NCI-H2107 (cell line): Measurements from ENCODE around the gene DPP10.
"Not testable (repeated sequence)": the region's sequence is repeated elsewhere in the genome, so short reads cannot be mapped to it uniquely, and the experiment has no call there.

Experiments used
- DNase-seq: peaks from one replicate; lab custom pipeline; 2025; lab: John Stamatoyannopoulos, UW

Gene DPP10

DNA sequence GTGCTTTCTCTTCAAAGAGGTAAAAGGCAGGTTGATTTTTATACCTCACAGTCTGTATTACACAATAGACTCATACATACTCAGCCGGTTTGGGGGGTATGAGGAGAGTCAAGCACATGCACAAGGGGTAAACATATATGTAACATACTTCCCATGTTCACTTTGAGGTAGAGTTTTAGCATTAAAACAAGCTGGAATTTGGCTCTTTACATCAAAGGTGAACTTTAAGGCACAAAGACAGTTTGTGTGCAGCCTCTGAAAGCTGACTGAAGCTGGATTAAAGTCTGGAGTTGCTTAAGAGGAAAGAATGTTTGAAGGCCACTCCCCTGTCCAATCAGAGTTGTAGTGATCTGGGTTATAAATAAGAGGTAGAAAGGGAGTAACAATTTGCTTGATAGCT, 282.0 kb downstream of the DPP10 start:
- DNase-seq, result no peak

DNA sequence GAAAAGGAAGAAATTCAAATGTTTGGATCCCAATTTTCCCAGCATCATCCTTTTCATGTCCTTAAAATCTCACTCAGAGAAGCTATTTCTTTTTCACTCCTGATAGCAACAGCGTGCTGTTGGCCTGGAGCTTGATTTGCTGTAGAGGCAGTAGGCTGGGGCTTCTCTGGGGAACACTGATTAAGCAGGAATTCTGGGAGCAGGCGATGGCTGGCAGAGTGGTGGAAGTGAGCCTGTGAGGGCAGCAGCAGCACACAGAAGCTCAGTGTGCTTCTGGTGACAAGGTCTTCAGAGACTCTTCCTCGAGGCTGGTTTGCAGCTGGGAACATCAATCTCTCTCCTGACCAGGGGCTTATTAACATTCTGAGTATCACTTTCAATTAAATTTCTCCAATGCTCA, 284.6 kb downstream of the DPP10 start:
- DNase-seq, result no peak

GRCh38 chr2:114728372-114728771, 285.9 kb downstream of the DPP10 start:
- no peak for DNase-seq

GRCh38 chr2:114729026-114729425, 286.6 kb downstream of the DPP10 start:
- no peak for DNase-seq

DNA sequence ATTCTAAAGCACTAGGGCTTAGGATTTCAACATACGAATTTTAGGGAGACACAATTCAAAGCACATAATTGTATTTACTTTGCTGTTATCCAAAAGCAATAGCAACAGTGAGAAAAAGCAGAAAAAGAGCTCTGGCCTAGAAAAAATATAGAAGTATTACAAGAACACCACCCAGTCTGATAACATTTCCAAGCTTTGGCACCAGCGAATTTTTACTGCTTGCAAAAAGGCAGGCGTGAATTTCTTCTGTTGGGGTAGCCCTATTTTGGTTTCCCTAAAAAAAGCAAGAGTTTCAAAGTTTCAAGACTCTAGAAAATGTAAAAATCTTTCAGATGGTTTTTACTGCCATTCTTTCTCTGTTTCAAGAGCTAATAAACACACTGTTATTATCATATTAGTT, 292.7 kb downstream of the DPP10 start:
- DNase-seq, result no peak

GRCh38 chr2:114742245-114742644, 299.8 kb downstream of the DPP10 start:
- DNase-seq, result no peak

- DNase-seq, result no peak
These were observed 303.3 kb downstream of the DPP10 start for GRCh38 chr2:114745700-114746099.

DNA sequence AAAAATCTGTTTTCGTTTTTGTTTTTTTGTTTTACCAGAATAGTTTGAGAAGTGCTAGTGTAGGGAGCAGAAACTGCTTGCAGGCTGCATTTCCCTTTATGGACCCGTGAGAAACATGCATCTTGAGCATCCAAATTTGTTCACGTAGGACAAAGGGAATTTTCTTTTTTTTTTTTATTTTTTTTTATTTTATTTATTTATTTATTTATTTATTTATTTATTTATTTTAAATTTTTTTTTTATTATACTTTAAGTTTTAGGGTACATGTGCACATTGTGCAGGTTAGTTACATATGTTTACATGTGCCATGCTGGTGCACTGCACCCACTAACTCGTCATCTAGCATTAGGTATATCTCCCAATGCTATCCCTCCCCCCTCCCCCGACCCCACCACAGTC, 305.7 kb downstream of the DPP10 start:
- DNase-seq, result not testable (repeated sequence)

GRCh38 chr2:114752425-114752824, 310.0 kb downstream of the DPP10 start:
- DNase-seq, result no peak

GRCh38 chr2:114753145-114753544, 310.7 kb downstream of the DPP10 start:
- no peak for DNase-seq

DNA sequence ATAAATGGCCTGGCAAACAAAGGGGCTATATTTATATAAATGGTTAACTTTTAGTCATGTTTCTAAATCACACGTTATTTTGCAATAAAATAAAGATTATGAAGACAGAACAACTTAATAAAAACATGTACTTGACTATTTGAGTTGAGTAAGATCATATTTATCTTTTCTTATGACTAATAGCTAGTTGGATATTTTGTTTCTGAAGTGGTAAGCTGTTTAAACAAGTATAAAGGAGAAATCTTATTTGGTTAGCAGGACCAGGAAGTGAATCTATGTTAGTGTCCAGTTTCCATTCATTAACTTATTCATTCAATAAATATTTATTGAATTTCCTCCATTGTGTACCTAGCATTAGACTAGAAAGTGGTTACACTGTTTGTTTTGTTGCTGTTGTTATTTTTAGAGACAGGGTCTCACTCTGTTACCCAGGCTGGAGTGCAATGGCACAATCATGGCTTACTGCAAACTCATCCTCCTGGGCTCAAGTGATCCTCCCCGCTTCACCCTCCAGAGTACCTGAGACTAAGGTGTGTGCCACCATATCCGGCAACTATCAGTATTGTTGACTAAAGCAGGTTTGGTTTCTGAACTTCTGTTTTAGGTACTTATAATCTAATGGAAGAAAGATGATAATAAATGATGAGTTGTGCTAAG, 312.6 kb downstream of the DPP10 start:
- DNase-seq, result no peak

DNA sequence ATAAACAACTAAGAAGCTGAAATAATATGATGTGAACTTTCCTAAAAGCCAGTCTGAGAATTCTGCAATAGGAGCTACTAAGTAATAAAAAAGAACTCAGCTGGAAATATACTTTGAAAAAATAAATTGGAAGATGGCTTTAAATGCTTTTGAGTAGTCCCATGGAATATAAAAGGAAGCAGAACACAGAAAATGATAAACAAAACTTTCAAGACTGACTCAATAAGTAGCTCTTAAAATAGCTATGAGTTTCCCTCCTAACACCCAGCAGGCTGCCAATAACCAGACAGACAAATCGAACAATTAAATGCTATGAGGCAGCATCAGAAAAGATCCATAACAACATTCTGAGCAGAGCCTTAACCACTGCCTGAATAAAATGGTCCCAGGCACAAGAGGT, 319.9 kb downstream of the DPP10 start:
- DNase-seq, result no peak

- no peak for DNase-seq
These were observed 320.5 kb downstream of the DPP10 start for GRCh38 chr2:114762986-114763385.

DNA sequence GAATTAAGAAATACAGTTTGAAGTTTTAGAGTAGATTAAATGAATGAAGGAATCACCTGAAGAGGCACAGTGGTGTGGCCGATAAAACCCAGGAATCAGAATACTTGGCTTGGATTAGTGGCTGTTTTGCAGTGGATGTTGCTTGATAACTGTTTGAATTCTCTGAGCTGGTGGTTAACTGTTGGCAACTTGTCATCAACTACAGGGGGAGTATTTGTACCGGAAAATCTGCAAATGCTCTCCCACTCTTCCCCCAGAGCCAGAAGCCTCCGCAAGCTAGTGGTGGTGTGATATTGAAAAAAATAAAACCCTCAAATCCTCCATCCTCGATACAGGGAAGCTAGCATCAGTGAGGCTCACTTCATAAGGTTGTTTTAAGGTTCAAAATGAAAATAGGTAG, 326.7 kb downstream of the DPP10 start:
- no peak for DNase-seq

GRCh38 chr2:114769991-114770390, 327.6 kb downstream of the DPP10 start:
- DNase-seq, result no peak

DNA sequence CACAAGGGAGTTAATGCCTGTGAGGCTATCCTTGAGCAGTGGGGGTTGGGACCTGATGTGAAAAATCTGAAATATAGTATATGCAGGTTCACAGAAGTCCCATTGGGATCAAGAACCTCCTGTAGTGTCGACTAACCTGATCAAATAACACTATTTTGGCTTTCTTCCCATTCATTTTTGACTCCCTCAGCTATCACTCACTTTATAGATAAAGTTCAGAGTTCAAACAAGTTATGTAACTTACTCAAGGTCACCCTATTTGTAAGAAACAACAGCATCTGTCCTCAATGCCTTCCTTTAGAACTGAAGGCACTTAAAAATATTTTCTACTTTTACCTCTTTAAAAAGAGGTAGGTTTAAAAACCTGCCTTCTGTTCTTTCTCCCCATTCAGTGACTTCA, 341.6 kb downstream of the DPP10 start:
- no peak for DNase-seq

DNA sequence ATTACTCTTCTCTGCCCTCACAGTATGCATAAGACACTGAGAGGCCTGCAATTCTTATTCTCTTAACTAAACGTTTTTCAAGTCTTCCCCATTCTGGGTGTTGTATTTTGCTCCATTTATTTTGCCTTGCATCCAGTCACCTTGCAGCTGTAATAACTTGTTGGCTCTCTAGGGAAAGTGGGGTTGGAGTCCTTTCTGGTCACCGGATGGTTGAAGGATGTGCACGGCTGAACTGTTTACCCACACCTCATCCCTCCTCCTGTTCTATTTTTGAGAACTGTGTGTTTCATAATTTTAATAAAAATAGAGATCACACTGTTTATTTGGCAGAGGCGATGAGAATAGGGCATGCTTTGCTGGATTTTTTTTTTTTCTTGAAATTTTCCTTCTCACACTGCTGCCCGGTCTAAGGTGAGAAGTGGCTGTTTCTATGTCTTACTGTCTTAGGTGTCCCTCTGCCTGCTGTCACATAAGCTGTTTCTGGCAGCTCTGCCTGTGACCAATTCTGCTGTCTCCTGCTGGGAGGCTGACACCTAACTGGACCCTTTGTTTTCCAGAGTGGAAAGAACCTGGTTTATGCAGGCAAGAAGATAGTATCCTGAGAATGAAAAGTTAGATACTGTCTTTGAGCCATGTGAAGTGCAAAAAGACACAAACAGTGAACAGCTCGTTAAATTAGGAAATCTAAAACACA, 342.6 kb downstream of the DPP10 start:
- no peak for DNase-seq

DNA sequence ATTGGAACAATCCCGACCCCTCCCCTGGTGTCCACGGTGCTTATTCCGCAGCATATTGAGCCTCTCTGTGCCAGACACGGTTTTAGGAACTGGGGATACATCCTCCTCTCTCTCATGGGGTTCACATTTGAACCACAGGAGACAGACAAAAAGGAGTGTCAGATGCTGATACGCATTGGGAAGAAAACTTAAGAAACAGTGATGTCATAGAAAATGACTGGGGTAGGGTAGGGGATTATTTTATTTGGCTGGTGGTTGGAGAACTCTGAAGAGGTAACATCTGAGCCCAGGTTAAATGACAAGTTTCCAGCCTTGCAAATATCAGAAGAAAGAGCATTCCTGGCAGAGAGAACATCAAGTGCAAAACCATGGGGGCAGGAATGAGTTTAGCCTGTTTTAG, 344.5 kb downstream of the DPP10 start:
- DNase-seq, result no peak

GRCh38 chr2:114787486-114787885, 345.0 kb downstream of the DPP10 start:
- DNase-seq, result no peak

DNA sequence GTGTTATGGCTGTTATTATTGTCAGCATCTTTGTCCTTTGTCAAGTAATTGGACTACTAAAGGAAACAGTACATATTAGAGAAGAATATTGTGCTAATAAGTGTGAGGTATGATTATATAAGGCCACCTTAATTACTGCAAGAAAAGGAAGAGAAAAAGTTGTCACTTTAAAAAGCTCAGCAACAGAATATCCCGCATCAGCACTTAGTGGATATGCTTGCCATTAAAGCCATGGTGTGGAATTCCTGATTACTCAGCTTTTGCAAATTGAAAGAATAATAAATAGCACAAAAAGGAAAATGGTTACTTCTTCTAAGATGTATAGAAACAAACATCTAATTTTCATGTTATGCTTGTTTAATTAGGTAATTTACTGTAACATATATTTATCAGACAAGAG, 347.5 kb downstream of the DPP10 start:
- no peak for DNase-seq

DNA sequence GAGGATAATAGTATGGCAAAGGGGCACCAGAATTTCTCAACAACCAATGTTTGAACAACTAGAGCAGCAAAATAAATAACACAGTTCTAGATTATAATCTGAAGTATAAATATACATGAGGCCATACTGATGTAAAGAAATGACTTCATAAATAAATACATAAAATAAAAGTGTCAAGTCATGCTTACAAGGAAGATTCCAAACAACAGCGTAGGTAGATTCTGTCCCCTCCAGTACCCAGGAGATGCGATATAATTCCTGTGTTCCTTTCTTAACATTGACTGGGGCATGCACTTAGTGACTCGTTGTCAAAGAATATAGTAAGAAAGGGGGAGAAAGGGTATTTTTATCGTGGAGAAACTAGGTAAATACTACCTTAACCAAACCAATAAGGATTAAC, 355.1 kb downstream of the DPP10 start:
- no peak for DNase-seq

DNA sequence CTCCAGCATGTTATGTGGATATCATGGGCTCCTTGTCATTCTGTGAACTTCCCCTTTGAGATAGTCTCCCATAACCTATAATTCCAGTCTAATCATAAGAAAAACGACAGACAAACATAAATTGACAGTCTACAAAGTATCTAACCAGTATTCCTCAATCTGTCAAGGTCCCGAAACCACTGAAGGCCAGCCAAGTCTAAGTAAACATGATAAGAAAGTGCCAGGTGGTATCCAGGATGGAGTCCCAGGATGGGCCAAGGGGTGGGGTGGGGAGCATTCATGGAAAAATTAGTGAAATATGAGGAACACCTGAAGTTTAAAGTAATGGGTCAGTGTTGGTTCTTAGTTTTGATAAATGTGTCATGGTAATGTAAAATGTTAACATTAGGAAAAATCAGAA, 355.5 kb downstream of the DPP10 start:
- DNase-seq, result no peak

GRCh38 chr2:114800371-114800770, 357.9 kb downstream of the DPP10 start:
- no peak for DNase-seq

DNA sequence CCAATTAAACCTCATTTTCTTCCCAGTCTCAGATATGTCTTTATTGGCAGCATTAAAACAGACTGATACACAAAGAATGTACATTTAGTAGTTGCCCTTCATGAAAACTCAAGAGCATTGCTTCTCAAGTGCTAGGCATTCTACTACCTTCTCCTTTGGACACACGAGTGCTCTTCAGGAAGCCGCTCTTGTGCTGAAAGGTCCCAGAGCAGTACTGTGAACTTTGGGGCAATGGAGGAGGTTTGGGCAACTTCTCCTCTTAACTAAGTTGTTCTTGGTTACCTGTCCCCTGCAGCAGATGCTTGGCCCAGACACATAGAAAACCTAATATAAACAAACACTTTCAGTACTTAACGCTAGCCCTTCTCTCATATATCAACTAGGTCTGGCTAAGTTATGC, 362.8 kb downstream of the DPP10 start:
- no peak for DNase-seq
